ENCODE data around the gene CFAP46. TPM values are rescaled to one million over a fixed set of nuclear protein-coding genes. Genes with fewer than 3 reads are reported as not detected.

Gene CFAP46
- total and polyA plus RNA-seq, 3 experiments from 2014 or later = 0.09 TPM; not detected in 2

- Histone ChIP-seq H3K9me3 (ENCODE audit: low read length) (no peaks in the 10 kb centered on the region), H3K27ac (ENCODE audit: low read depth, low read length) (no peak overlapping the region), H3K4me1 (ENCODE audit: insufficient read depth, low read length) (no peaks in the 10 kb centered on the region), H3K4me3 (ENCODE audit: low read length) (no peak overlapping the region), H3K27me3 (ENCODE audit: insufficient read depth, low read length, poor library complexity, severe bottlenecking) (no peaks in the 10 kb centered on the region), H3K36me3 (ENCODE audit: insufficient read depth, low read length) (no peaks in the 10 kb centered on the region)
- peaks cover 0 to 3% (median 0%) of the 10 kb centered on the region in 3 donors for H3K4me1 Mint-ChIP-seq
- H3K4me3 Mint-ChIP-seq = no peak overlapping the region
- H3K27me3 Mint-ChIP-seq = peaks cover 3 to 4% of the 10 kb centered on the region in 2 donors
- H3K36me3 Mint-ChIP-seq = no peaks in the 10 kb centered on the region
- H3K9me3 Mint-ChIP-seq = no peaks in the 10 kb centered on the region
- no peak for DNase-seq
- CTCF ChIA-PET = no interaction called here
- POLR2A ChIA-PET = no interaction called here
- H3K27ac Mint-ChIP-seq = no peak overlapping the region
These were observed 60.1 kb downstream of the CFAP46 start for GRCh38 chr10:132882069-132882951.

- ChIA-PET CTCF (no interaction called here), POLR2A (no interaction called here)
- H3K27ac Mint-ChIP-seq = no peak overlapping the region
- peaks cover 0 to 3% (median 0%) of the 10 kb centered on the region in 3 donors for H3K4me1 Mint-ChIP-seq
- no peaks in the 10 kb centered on the region for H3K36me3 ChIP-seq (ENCODE audit: insufficient read depth, low read length)
- H3K4me3 ChIP-seq (ENCODE audit: low read length) = no peak overlapping the region
- peaks cover 0 to 10% of the 10 kb centered on the region in 2 donors for H3K27me3 Mint-ChIP-seq
- no peaks in the 10 kb centered on the region for H3K27me3 ChIP-seq (ENCODE audit: insufficient read depth, low read length, poor library complexity, severe bottlenecking)
- no peak for DNase-seq
- no peaks in the 10 kb centered on the region for H3K36me3 Mint-ChIP-seq
- no peak overlapping the region for H3K27ac ChIP-seq (ENCODE audit: low read depth, low read length)
- H3K9me3 Mint-ChIP-seq = no peaks in the 10 kb centered on the region
- H3K4me1 ChIP-seq (ENCODE audit: insufficient read depth, low read length) = no peaks in the 10 kb centered on the region
- H3K9me3 ChIP-seq (ENCODE audit: low read length) = no peaks in the 10 kb centered on the region
- no peak overlapping the region for H3K4me3 Mint-ChIP-seq
These were observed 61.0 kb downstream of the CFAP46 start for GRCh38 chr10:132881186-132881920.

GRCh38 chr10:132880128-132880981, 62.0 kb downstream of the CFAP46 start:
- no peak overlapping the region for H3K4me3 Mint-ChIP-seq
- Histone ChIP-seq H3K9me3 (ENCODE audit: low read length) (no peaks in the 10 kb centered on the region), H3K27me3 (ENCODE audit: insufficient read depth, low read length, poor library complexity, severe bottlenecking) (no peaks in the 10 kb centered on the region), H3K27ac (ENCODE audit: low read depth, low read length) (no peak overlapping the region), H3K4me1 (ENCODE audit: insufficient read depth, low read length) (no peaks in the 10 kb centered on the region), H3K36me3 (ENCODE audit: insufficient read depth, low read length) (no peaks in the 10 kb centered on the region), H3K4me3 (ENCODE audit: low read length) (no peak overlapping the region)
- no peaks in the 10 kb centered on the region for H3K36me3 Mint-ChIP-seq
- H3K27ac Mint-ChIP-seq = no peak overlapping the region
- ChIA-PET POLR2A (no interaction called here), CTCF (no interaction called here)
- H3K27me3 Mint-ChIP-seq = peaks cover 0 to 20% of the 10 kb centered on the region in 2 donors
- H3K9me3 Mint-ChIP-seq = peaks cover 0 to 2% (median 0%) of the 10 kb centered on the region in 5 donors
- no peak for DNase-seq
- H3K4me1 Mint-ChIP-seq = peaks cover 0 to 3% (median 0%) of the 10 kb centered on the region in 3 donors

GRCh38 chr10:132879408-132880127, 62.8 kb downstream of the CFAP46 start:
- H3K9me3 Mint-ChIP-seq = peaks cover 0 to 3% (median 0%) of the 10 kb centered on the region in 5 donors
- Histone ChIP-seq H3K27ac (ENCODE audit: low read depth, low read length) (no peak overlapping the region), H3K36me3 (ENCODE audit: insufficient read depth, low read length) (no peaks in the 10 kb centered on the region), H3K4me3 (ENCODE audit: low read length) (no peak overlapping the region), H3K27me3 (ENCODE audit: insufficient read depth, low read length, poor library complexity, severe bottlenecking) (no peaks in the 10 kb centered on the region), H3K4me1 (ENCODE audit: insufficient read depth, low read length) (no peaks in the 10 kb centered on the region), H3K9me3 (ENCODE audit: low read length) (no peaks in the 10 kb centered on the region)
- H3K27ac Mint-ChIP-seq = no peak overlapping the region
- no peak for DNase-seq
- H3K4me1 Mint-ChIP-seq = peaks cover 0 to 3% (median 0%) of the 10 kb centered on the region in 3 donors
- CTCF ChIA-PET = no interaction called here
- H3K4me3 Mint-ChIP-seq = no peak overlapping the region
- peaks cover 2 to 23% of the 10 kb centered on the region in 2 donors for H3K27me3 Mint-ChIP-seq
- POLR2A ChIA-PET = no interaction called here
- H3K36me3 Mint-ChIP-seq = no peaks in the 10 kb centered on the region

GRCh38 chr10:132878730-132879407, 63.5 kb downstream of the CFAP46 start:
- Histone ChIP-seq H3K36me3 (ENCODE audit: insufficient read depth, low read length) (no peaks in the 10 kb centered on the region), H3K27ac (ENCODE audit: low read depth, low read length) (no peak overlapping the region), H3K9me3 (ENCODE audit: low read length) (no peaks in the 10 kb centered on the region), H3K27me3 (ENCODE audit: insufficient read depth, low read length, poor library complexity, severe bottlenecking) (no peaks in the 10 kb centered on the region), H3K4me1 (ENCODE audit: insufficient read depth, low read length) (no peaks in the 10 kb centered on the region), H3K4me3 (ENCODE audit: low read length) (no peak overlapping the region)
- H3K4me3 Mint-ChIP-seq = no peak overlapping the region
- H3K27me3 Mint-ChIP-seq = peaks cover 2 to 23% of the 10 kb centered on the region in 2 donors
- no peaks in the 10 kb centered on the region for H3K36me3 Mint-ChIP-seq
- no peak overlapping the region for H3K27ac Mint-ChIP-seq
- ChIA-PET CTCF (no interaction called here), POLR2A (no interaction called here)
- peaks cover 0 to 3% (median 0%) of the 10 kb centered on the region in 5 donors for H3K9me3 Mint-ChIP-seq
- H3K4me1 Mint-ChIP-seq = peaks cover 0 to 3% (median 0%) of the 10 kb centered on the region in 3 donors
- no peak for DNase-seq

GRCh38 chr10:132878091-132878729, 64.2 kb downstream of the CFAP46 start:
- H3K27ac ChIP-seq (ENCODE audit: low read depth, low read length) = no peak overlapping the region
- ChIA-PET POLR2A (no interaction called here), CTCF (no interaction called here)
- peaks cover 0 to 3% (median 0%) of the 10 kb centered on the region in 5 donors for H3K9me3 Mint-ChIP-seq
- no peaks in the 10 kb centered on the region for H3K4me1 ChIP-seq (ENCODE audit: insufficient read depth, low read length)
- no peak overlapping the region for H3K4me3 ChIP-seq (ENCODE audit: low read length)
- no peaks in the 10 kb centered on the region for H3K36me3 ChIP-seq (ENCODE audit: insufficient read depth, low read length)
- no peak for DNase-seq
- no peaks in the 10 kb centered on the region for H3K9me3 ChIP-seq (ENCODE audit: low read length)
- H3K4me3 Mint-ChIP-seq = no peak overlapping the region
- H3K4me1 Mint-ChIP-seq = peaks cover 0 to 3% (median 0%) of the 10 kb centered on the region in 3 donors
- peak overlapping the region in 1 of 8 donors; percentile 15 for H3K27ac Mint-ChIP-seq
- H3K27me3 Mint-ChIP-seq = peaks cover 2 to 23% of the 10 kb centered on the region in 2 donors
- no peaks in the 10 kb centered on the region for H3K36me3 Mint-ChIP-seq
- no peaks in the 10 kb centered on the region for H3K27me3 ChIP-seq (ENCODE audit: insufficient read depth, low read length, poor library complexity, severe bottlenecking)

GRCh38 chr10:132877473-132877872, 64.9 kb downstream of the CFAP46 start:
- H3K4me1 Mint-ChIP-seq = peaks cover 0 to 3% (median 0%) of the 10 kb centered on the region in 3 donors
- no peak overlapping the region for H3K27ac Mint-ChIP-seq
- H3K27me3 ChIP-seq (ENCODE audit: insufficient read depth, low read length, poor library complexity, severe bottlenecking) = no peaks in the 10 kb centered on the region
- H3K27me3 Mint-ChIP-seq = peaks cover 5 to 28% of the 10 kb centered on the region in 2 donors
- ChIA-PET CTCF (no interaction called here), POLR2A (no interaction called here)
- H3K4me1 ChIP-seq (ENCODE audit: insufficient read depth, low read length) = no peaks in the 10 kb centered on the region
- no peak overlapping the region for H3K4me3 Mint-ChIP-seq
- no peak overlapping the region for H3K27ac ChIP-seq (ENCODE audit: low read depth, low read length)
- peaks cover 0 to 3% (median 0%) of the 10 kb centered on the region in 5 donors for H3K9me3 Mint-ChIP-seq
- H3K9me3 ChIP-seq (ENCODE audit: low read length) = no peaks in the 10 kb centered on the region
- no peaks in the 10 kb centered on the region for H3K36me3 ChIP-seq (ENCODE audit: insufficient read depth, low read length)
- no peak for DNase-seq
- no peak overlapping the region for H3K4me3 ChIP-seq (ENCODE audit: low read length)
- no peaks in the 10 kb centered on the region for H3K36me3 Mint-ChIP-seq

Data from CD8-positive, alpha-beta memory T cell (primary cell).